ENCODE measurements around the gene MSRB3. TPM values are rescaled to one million over a fixed set of nuclear protein-coding genes. Genes with fewer than 3 reads are reported as not detected.

The MSRB3 gene
- total RNA-seq, 1 donor = 55.1 TPM

GRCh38 chr12:65252515-65252914 lies 26.0 kb upstream of the MSRB3 start:
- TF ChIP-seq CTCF (IDR thresholded peaks at IDR 0.05; ENCODE audit: insufficient read depth, low read length) = no peak
- H3K4me3 ChIP-seq (ENCODE audit: low read depth, low read length) = no peak overlapping the region
- DNase-seq (ENCODE audit: low read depth) = no peak

- H3K4me3 ChIP-seq (ENCODE audit: low read depth, low read length) = no peak overlapping the region
- DNase-seq (ENCODE audit: low read depth) = no peak
- TF ChIP-seq CTCF (IDR thresholded peaks at IDR 0.05; ENCODE audit: insufficient read depth, low read length) = no peak
These were observed 20.5 kb upstream of the MSRB3 start for GRCh38 chr12:65257986-65258385.

GRCh38 chr12:65259501-65259900 lies 19.0 kb upstream of the MSRB3 start:
- no peak for TF ChIP-seq CTCF (IDR thresholded peaks at IDR 0.05; ENCODE audit: insufficient read depth, low read length)

GRCh38 chr12:65263777-65264176 lies 14.7 kb upstream of the MSRB3 start:
- DNase-seq (ENCODE audit: low read depth) = no peak
- no peak overlapping the region for H3K4me3 ChIP-seq (ENCODE audit: low read depth, low read length)
- no peak for TF ChIP-seq CTCF (IDR thresholded peaks at IDR 0.05; ENCODE audit: insufficient read depth, low read length)

More at GRCh38 chr12:65259501-65259900, 19.0 kb upstream of the MSRB3 start:
- no peak overlapping the region for H3K4me3 ChIP-seq (ENCODE audit: low read depth, low read length)
- DNase-seq (ENCODE audit: low read depth) = no peak

- no peak for DNase-seq (ENCODE audit: low read depth)
- TF ChIP-seq CTCF (IDR thresholded peaks at IDR 0.05; ENCODE audit: insufficient read depth, low read length) = no peak
- no peak overlapping the region for H3K4me3 ChIP-seq (ENCODE audit: low read depth, low read length)
These were observed 12.1 kb upstream of the MSRB3 start for GRCh38 chr12:65266408-65266807.

GRCh38 chr12:65269603-65270002 lies 8.9 kb upstream of the MSRB3 start:
- H3K4me3 ChIP-seq (ENCODE audit: low read depth, low read length) = no peak overlapping the region
- no peak for TF ChIP-seq CTCF (IDR thresholded peaks at IDR 0.05; ENCODE audit: insufficient read depth, low read length)
- DNase-seq (ENCODE audit: low read depth) = peak; percentile 30

- DNase-seq (ENCODE audit: low read depth) = no peak
- no peak overlapping the region for H3K4me3 ChIP-seq (ENCODE audit: low read depth, low read length)
- no peak for TF ChIP-seq CTCF (IDR thresholded peaks at IDR 0.05; ENCODE audit: insufficient read depth, low read length)
These were observed 3.7 kb upstream of the MSRB3 start for GRCh38 chr12:65274602-65275272.
